K562 (cell line): Measurements from ENCODE around the gene HOXA4. TPM values are rescaled to one million over a fixed set of nuclear protein-coding genes. Genes with fewer than 3 reads are reported as not detected.

Source experiments
- CCAR2 ChIP-seq: fragments of 200-400 bp; formaldehyde crosslinking; IDR thresholded peaks from 2 replicates; pipeline ENCODE4 v1.6.1; 2017; ENCODE audit warnings: mild to moderate bottlenecking, low read depth, low read length
- EGR1 ChIP-seq: fragments of 450-650 bp; conservative IDR thresholded peaks from 2 replicates; pipeline ENCODE4 v1.6.1; 2017; ENCODE audit warnings: mild to moderate bottlenecking
- KAT2B ChIP-seq: IDR thresholded peaks from one replicate; pipeline ENCODE4 v1.6.1; 2012; ENCODE audit warnings: low read depth, mild to moderate bottlenecking, control low read depth, inconsistent platforms, low read length, moderate library complexity
- KLF13 ChIP-seq: fragments of 450-650 bp; IDR thresholded peaks from 2 replicates; pipeline ENCODE4 v1.6.1; 2016; ENCODE audit warnings: missing genetic modification characterization, low read depth, mild to moderate bottlenecking, missing compliant biosample characterization, moderate library complexity, borderline replicate concordance
- PYGO2 ChIP-seq: fragments of 450-650 bp; IDR thresholded peaks from 2 replicates; pipeline ENCODE4 v1.6.1; 2016; ENCODE audit warnings: mild to moderate bottlenecking, missing genetic modification characterization, moderate library complexity, missing compliant biosample characterization
- SMAD1 ChIP-seq: fragments of 150-350 bp; IDR thresholded peaks from 2 replicates; pipeline ENCODE4 v1.6.1; 2014; ENCODE audit warnings: low read length, low read depth; ENCODE audit not compliant: partially characterized antibody
- TEAD4 ChIP-seq, 2 experiments: sonication (generic) in 1 of 2; formaldehyde crosslinking in 1 of 2; IDR thresholded peaks; 2 replicates each; pipeline versions ENCODE4 v1.6.1 to v1.8.0; 2012 to 2022; ENCODE audit warnings: borderline replicate concordance in 1 of 2, inconsistent platforms in 1 of 2, low read length in 1 of 2, mild to moderate bottlenecking in 1 of 2, missing genetic modification reagents in 1 of 2
- ZBTB33 ChIP-seq: sonication (generic); formaldehyde crosslinking; IDR thresholded peaks from 2 replicates; pipeline ENCODE4 v1.8.1; 2023; ENCODE audit warnings: mild to moderate bottlenecking, missing genetic modification reagents
- ZBTB5 ChIP-seq: fragments of 450-650 bp; IDR thresholded peaks from 2 replicates; pipeline ENCODE4 v1.6.1; 2017; ENCODE audit warnings: antibody characterized with exemption
- polyA plus RNA-seq, 8 experiments: library from polyadenylated mRNA; depleted of rRNA in 4 of 8; stranded (reverse) in 5 of 8; unstranded in 3 of 8; fragments of >200 nt; fragmentation: Nextera tagmentation in 2 of 8; fragmentation: Illumina TruSeq in 1 of 8; extraction: Ambion mirVana in 2 of 8; extraction: Trizol in 1 of 8; gene quantifications; 2 replicates each; pipeline versions ENCODE4 v1.2.1 to v1.2.3, GENCODE V29; 2011 to 2014; ENCODE audit warnings: inconsistent platforms in 1 of 8, missing spikeins in 1 of 8
- total RNA-seq, 7 experiments: library from RNA; depleted of rRNA in 6 of 7; stranded (reverse); fragments of >200 nt in 6 of 7; fragmentation: Illumina TruSeq in 2 of 7; extraction: Trizol in 2 of 7; gene quantifications; 2 replicates each; pipeline versions ENCODE4 v1.2.1 to v1.2.3, GENCODE V29; 2011 to 2021; ENCODE audit warnings: low replicate concordance in 1 of 7
- TF ChIP-seq, protein P1 (sequence below): fragments of 450-650 bp; conservative IDR thresholded peaks from 2 replicates; pipeline ENCODE4 v1.6.1; 2016; ENCODE audit warnings: missing genetic modification characterization, low read depth, mild to moderate bottlenecking, missing compliant biosample characterization, moderate library complexity

HOXA4 gene
- total and polyA plus RNA-seq, 9 of the 15 experiments (the other 6 are each of a cell fraction or from before 2014, with no cell fraction given), result not detected

- TF ChIP-seq ZBTB33 (CRISPR knock-in tag) (no peak), KLF13 (tag) (no peak), PYGO2 (no peak), SMAD1 (no peak), ZBTB5 (no peak), CCAR2 (no peak), KAT2B (no peak), TEAD4 (IDR thresholded peaks at IDR 0.05; ENCODE audit: low read length) (no peak), TEAD4 (CRISPR knock-in tag; IDR thresholded peaks at IDR 0.05; ENCODE audit: borderline replicate concordance) (no peak), EGR1 (no peak)
- TF ChIP-seq, protein P1, sequence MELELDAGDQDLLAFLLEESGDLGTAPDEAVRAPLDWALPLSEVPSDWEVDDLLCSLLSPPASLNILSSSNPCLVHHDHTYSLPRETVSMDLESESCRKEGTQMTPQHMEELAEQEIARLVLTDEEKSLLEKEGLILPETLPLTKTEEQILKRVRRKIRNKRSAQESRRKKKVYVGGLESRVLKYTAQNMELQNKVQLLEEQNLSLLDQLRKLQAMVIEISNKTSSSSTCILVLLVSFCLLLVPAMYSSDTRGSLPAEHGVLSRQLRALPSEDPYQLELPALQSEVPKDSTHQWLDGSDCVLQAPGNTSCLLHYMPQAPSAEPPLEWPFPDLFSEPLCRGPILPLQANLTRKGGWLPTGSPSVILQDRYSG (tag), result no peak
Measured at GRCh38 chr7:27163288-27164044, 32.9 kb upstream of the HOXA4 start (continued).
